Activated gamma-delta T cell treated with anti-CD3 and anti-CD28 coated beads, Interleukin-2, amount 50 U/mL, for 16 hours (primary cell): ENCODE measurements around the gene RASAL2.
"Not testable (repeated sequence)": the region's sequence is repeated elsewhere in the genome, so short reads cannot be mapped to it uniquely, and the experiment has no call there.

ENCODE experiments used
- DNase-seq: peaks from one replicate; pipeline ENCODE4 v3.0.0-alpha.2; 2020; ENCODE audit warnings: low read depth

Gene RASAL2

DNA sequence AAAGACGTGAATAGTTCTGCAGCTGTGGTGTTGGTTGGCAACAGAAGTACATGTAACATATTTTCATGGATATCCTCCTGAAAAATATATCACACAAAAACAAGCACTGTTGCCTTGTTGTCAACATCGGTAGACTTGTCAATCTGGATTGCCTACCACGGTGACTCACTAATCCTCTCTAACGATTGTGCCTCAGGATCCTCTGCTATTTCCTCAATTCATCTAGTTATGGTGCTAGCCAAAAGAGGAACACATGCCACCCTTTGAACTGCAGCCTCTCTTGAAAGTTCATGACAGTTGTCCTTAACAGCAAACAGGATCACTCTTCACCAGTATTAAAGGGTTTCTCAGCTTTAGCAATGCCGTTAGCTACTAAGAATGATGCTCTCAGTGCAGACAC is 25.7 kb downstream of the RASAL2 start:
- DNase-seq = no peak

DNA sequence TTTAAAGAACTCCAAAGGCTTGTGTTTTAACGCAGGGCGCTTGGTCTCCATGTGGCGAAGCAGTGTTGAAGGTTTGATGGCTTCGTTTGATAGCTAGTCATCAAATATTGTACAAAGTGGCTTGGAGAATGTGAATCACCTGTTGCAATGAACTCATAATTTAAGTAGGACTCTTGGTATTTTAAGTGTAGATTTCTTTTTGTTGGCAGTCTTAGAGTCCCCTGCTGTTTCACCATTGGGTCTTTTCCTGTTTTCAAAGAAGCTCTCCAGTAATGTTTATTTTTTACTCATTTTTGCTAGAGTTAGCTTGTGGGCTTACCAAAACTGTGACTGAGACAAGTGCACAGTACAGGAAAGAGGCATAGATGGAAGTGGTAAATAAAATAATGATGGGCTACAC is 26.2 kb downstream of the RASAL2 start:
- DNase-seq = no peak

DNA sequence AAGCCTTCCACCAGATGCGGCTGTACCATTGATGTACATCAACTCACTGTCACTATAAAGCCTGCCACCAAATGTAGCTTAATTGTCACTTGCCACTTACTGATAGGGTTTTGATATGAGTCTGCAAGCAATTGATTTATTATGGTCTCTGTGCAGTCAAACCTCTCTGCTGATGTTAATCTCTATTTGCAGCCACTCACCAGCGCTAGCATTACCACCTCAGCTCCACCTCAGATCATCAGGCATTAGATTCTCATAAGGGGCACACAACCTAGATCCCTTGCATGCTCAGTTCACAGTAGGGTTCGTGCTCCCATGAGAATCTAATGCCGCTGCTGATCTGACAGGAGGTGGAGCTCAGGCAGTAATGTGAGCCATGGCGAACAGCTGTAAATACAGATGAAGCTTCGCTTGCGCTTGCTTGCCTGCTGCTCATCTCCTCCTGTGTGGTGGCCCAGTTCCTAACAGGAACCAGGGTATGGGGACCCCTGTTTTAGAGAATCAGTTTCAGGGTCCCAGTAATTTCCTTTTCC is 26.7 kb downstream of the RASAL2 start:
- DNase-seq = not testable (repeated sequence)

DNA sequence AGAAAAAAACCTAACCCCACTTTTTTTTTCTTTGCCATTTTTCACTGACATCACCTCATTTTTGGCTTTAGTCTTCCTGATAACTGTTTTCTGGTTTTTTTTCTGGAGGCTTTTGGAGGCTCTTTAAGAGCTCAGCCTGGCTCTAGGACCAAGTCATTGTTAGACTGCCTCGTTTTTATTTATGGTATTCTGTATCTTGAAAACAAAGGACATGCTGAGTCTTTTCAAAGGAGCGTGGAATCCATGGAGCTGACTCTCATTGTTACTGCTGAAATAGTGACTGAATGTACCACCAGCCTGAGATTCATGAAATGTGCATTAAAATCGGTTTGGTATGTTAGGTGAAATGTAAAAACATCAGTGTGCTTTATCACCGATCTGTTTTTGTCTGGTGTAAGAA is 28.0 kb downstream of the RASAL2 start:
- DNase-seq = no peak

DNA sequence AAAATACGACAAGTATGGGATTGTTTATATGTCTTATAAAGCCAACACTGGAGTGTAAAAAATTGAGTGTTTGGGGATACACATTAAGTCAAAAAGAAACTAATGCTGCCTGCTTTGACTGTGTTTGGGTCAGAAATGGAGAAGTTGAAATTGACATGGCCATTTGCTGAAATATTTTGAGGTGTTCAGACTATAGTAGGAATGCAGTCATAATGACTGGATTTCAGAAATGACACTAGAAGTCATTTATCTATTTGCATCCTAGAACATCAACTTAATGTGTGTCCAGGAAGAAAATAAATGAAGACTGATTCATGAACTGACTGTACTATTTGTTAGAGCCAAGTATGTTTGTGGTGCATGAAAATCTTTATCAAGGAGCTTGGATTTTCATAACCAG is 28.4 kb downstream of the RASAL2 start:
- no peak for DNase-seq

DNA sequence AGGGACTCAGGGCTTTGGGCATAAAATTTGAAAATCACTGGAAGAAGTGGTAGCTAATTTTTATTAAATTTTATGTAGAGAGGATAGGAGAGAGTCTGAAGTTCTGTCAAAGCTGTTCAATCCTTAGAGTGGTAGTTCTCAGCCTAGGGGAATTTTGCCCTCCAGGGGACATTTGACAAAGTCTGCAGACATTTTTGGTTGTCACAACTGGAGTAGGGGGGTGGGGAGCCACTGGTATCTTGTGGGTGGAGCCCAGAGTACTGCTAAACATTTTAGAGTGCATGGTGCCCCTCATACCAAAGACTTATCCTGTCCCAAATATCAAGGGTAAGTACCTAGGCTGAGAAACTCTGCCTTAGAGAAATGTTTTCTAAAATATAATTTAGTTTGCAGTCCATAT is 30.2 kb downstream of the RASAL2 start:
- no peak for DNase-seq

DNA sequence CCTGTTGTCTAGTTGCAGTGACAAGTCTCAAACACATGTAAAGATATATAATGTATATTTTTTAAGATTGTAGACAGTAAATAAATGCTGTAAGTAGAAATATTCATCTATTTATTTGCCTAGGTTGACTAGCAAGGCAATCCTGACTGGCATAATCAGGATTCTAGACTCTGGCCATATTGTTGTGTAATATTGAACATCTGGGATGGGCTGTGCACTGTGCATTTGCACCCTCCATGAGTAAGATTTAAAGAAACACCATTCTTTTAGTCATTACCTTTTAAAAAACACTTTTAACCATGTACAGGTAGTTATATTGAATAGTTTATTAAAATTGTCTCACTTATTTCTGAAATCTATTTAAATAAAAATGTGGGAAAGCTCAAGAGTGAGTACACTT is 32.4 kb downstream of the RASAL2 start:
- no peak for DNase-seq

DNA sequence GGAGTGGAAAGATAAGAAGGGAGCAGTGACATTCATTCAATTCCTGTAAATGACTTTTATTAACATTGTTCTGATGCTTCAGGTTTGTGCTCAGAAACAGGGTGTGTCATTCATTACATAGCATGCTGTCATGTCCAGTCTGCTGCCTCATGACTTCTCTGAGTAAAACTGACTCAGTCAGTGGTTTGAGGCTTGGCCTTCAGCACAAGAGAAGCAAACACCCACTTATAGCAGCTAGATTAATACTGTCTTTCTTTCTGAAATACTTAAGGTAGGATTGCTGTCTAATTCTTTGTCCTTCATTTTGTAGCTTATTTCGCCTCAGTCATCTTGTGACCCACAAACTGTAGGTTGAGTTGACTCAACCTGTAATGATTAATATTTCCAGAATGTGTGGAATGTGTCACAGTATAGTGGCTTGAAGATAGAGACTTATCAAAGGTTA is 32.9 kb downstream of the RASAL2 start:
- no peak for DNase-seq

DNA sequence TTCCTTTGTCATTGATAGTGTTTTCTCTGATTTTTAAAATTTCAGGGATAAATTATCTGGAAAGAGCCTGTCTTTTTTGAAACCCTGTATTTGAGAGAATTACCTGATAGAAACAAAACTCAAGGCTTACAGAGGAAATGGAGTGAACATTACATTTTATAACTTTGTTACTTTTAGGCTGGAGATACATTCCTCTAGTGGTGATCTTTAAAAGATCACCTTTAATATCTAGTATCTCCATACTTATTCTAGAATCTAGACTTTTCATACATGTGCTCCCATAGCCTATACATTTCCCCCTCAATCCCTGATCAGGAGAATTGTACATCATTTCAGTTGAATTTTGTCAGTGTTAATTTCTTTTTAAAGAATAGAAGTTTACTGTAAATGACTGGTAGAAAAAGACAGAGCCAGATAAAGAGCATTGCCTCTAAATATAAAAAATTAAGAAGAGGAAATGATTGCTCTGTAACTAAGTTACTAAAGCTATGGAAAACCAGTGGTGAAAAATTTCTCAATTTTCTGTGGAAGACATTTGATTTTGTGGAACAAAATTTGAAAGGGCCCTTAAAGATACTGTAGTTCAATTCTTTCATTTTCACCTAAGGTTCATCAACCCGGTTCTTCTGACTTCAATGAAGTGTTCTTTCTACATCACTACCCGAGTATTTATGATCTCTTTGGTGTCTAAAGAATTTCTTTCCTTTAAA is 33.7 kb downstream of the RASAL2 start:
- no peak for DNase-seq

DNA sequence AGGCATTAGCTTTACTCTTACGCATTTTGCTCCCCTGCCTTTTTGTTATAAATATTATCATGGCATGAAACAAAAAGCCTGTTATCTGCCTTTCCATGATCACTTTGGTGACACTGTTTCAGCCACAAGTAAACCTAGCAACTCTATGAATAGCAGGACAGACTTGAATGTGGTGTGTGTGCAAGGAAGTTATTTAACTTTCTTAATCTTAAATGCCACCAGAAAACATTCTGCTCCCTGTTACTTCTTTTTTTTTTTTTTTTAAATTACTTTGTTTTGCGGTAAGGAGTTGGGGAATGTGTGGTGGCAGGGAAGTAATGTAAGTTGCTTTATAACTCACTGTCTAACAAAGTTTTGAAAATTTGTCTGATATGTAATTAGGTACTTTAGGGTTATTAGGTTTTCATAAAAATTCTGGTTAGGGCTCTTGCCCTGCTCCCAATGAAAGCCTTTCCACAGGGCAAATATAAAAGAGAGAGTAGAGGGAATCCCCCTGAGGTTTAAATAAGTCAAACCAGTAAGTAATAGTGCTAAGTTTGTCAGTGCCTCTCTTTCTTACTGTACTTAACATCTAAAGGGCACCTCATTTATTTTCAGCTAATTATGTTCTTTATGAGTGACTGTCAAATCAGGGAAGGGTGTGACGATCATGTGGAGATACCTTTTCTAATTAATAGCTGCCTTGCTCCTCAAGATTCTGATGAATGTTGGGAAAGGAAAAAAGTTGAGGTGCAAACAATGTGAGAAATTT is 39.5 kb downstream of the RASAL2 start:
- no peak for DNase-seq

DNA sequence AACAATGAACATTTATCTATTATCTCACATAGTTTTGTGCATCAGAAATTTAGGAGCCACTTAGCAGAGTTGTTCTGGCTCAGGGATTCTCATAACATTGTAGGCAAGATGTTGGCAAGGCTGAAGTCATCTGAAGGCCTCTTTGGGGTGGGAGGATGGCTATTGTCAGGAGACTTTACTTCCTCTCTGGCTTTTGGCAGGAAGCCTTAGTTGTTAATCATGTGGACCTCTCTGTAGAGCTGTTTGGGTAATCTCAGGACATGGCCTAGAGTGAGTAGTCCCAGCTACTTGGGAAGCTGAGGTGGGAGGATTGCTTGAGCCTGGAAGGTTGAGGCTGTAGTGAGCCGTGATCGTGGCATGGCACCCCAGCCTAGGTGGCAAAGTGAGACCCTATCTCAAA is 40.2 kb downstream of the RASAL2 start:
- no peak for DNase-seq

DNA sequence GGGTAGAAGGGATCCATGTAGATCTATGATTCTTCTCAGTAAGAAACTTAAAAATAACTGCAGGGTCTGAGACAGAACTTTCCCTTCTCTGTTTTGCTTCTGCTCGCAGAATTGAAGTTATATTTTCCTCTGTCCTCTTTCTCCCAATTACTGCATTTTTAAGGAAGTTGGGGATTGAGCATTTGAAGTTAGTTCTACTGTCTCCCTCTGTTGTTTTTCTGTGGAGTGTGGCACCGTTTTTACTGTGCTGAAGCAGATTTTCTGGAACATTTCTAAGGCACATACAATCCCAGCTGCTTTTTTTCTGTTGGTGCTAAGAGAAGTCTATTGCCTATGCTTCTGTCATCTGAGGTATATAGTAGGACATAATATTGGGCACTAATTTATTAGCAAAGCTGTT is 43.3 kb downstream of the RASAL2 start:
- DNase-seq = no peak

DNA sequence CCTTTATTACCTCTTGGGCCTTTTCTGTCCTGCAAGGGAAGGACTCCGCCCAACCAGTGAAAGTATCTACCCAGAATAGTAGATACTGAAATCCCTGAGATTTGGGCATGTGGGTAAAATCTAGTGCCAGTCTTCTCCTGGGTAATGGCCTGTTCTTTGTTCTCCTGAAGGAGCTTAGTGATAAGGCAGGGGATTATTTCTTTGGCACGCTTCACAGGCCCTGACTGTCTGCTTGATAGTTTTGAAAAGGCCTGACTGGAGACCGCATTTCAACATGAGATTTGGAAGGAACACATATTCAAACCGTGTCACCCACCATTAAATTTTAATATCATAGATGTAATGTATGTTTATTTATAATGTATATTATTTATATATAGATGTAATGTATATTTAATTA is 48.9 kb downstream of the RASAL2 start:
- DNase-seq = no peak

DNA sequence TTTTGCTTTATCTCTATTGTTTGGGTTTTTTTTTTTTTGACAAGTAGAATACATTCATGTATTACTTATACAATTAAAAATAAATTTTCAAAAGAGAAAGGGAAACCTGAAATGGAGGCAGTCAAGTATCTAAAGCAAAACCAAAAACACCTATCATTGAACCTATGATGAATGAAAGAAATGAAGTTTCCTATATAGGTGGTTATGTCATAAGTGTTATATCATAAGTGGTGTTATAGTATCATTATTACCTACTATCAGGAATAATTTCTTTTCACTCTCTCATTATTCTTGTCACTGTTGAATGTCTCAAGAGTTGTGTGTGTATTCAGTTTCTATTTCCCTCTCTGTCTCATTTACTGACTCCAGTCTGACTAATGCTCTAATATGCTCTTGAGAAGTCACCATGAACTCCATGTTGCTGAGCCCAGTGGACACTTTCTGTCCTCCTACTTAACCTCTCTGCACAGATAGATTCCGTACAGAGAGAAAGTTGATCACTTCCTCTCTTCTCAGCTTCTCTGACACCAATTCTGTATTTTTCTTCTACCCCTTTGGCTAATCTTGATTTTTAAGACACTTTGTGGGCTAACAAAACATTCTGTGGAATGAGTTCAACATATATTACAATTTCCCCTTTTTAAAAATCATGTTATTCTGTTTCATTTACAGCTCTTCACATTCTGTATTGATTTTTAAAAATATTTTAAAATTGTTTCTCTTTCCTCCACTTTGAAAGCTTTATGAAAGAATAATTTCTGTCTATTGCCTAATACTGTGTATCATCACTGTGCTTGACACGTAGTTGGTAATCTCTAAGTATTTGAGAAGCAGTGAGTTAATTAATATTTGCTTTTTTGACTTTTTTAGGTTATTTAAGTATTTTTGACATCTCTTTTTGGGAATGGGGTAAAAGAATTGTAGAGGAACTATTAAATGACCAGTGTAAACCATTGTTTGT is 50.1 kb downstream of the RASAL2 start:
- DNase-seq = no peak

DNA sequence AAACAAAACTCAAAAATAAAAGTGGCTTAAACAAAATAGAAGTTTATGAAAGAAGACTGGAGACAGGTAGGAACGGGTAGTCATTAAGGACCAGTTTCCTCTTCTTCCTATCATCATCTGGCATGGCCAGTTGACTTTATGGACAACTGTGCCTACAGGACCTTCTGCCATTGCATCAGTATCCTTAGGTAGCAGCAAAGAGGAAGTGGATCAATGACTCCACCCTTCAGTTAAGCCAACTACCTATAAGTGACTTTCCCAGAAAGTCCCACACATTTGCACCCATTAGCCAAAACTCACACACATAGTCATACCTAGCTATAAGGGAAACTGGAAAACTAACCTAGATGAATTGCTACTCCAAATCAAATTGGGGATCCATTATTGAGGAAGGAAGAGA is 51.7 kb downstream of the RASAL2 start:
- no peak for DNase-seq

DNA sequence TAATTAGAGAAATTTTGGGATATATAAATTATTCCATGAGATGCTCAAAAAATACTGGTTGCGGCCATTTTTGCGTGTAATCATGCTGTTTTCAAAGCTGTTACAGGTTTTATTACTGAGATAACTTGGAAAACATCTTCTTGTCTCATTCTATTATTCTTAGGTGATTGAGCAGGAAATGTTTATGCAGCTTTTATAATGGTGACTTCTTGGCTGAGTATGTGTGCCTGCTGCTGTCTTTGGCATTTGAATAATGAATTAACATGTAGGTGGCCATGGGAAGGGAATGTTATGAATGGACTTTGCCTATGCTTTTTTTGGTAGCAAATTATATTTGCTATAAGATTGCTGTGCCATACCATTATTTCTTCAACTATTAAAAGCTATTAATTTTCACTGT is 52.5 kb downstream of the RASAL2 start:
- no peak for DNase-seq

DNA sequence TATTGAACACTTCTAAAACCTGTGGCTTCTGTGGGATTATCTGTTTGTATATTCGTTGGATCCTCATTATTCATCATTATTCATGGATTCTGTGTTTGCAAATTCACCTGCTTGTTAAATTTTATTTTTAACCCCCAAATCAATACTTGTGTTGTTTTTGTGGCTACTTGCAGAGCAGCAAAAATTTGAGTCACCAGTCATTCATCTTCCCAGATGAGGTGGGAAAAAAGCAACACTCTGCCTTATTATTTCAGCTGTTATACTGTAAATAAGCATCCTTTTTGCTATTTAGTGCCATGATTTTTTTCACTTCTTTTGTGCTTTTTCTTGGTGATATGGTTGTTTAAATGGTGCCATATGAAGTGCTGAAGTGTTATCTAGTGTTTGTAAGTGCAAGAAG is 56.7 kb downstream of the RASAL2 start:
- no peak for DNase-seq

DNA sequence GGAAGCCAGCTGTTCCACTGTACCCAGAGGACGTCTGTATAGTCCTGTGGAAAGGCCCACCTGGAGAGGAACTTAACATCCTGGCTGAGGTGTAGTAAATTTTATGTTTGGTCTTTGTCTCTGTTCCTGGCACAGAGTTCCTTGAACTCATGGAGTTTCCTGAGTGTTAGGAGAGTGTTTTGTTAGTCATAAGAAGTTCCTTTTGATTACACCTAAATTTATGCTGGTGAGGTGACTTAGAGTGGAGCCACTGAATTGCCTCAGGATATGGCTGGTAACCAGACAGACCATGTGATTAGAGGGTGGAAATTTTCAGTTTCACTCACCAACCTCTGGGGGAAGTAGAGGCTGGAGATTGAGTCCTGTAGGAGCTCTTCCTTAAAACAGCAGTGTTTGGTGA is 57.9 kb downstream of the RASAL2 start:
- DNase-seq = no peak

DNA sequence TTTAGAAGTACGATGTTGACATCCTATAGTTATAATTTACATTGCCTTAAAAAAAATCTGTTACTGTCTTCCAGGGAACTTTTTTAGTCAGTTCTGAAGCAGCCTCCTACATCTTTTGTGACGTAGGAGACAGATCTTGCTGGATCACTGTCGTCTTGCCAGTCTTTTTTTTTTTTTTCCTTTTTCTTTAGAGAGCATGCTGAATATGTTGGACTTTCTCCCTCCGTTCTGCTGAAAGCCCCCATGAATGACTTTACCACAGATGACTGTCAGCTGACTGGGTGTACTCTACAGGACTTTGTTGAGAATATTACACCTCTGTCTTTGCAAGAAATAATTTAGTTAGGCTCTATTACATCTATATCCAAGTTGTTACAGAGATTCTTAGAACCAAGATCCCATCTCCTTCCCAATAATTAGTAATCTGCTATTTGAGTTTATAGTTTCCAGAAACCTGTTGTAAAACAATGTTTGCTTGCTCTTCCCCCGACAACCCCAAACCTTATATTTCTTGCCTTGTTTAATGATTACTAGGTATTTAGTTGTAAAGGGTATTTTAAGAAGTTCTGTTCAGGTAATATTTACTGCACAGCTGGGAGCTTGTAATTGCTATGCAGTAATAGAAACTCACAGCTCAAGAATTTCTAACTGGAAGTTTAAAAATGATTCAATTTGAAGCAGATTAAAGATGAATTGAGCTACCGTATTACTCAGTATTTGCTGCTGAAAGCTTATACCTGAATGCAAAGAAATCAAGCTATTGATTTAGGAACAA is 61.8 kb downstream of the RASAL2 start:
- DNase-seq = no peak

DNA sequence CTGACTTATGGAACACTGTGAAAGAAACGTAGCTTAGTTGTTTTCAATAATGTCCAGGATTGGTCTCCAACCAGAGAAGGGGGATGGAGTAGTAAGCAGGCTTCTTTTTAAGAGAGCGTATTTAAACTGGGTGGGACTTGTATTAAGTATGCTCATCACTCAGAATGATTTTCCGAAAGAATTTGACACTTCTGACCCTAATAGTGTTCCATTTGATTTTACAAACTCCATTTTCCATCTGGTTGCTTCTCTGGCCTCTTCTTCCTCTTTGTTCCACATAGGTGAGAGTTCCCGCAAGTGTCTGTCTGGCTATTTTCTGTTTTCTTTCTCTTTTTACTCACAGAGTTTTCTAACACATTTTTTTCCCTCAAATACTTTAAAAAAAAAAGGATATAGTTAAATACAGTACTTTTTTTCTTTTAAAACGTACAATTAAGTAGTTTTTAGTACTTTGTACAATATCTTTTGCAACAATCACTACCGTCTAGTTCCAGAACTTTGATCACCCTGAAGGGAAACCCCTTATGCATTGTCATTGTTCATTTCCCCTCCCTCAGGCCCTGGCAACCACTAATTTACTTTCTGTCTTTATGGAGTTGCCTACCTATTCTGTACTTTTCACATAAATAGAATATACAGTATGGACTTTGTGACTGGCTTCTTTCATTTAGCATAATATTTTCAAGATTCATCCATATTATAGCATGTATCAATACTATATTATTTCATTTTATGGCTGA is 67.0 kb downstream of the RASAL2 start:
- DNase-seq = no peak

DNA sequence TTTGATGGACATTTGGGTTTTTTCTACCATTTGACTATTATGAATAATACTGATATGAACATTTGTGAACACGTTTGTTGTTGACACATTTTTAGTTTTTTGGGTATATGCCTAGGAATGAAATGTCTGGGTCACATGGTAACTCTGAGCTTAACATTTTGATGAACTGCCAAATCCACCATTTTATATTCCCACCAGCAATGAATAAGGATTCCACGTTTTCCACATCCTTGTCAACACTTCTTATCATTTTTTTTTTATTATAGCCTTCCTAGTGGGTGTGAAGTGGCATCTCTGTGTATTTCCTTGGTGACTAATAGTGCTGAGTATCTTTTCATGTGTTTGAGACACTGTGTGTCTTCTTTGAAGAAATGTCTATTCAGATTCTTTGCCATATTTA is 67.6 kb downstream of the RASAL2 start:
- no peak for DNase-seq
